Brain microvascular endothelial cell (primary cell): ENCODE measurements around the gene GUCA1C.

Experiments used
- DNase-seq: peaks from one replicate; pipeline ENCODE4 v3.0.0-alpha.2; 2020
- H3K27ac ChIP-seq: fragments of 250-450 bp; sonication (Bioruptor Pico); 2 replicates; pipeline ENCODE4 v1.5.1; 2020; ENCODE audit warnings: mild to moderate bottlenecking, moderate library complexity
- H3K27me3 ChIP-seq: fragments of 250-450 bp; sonication (Bioruptor Pico); replicated peaks from 2 replicates; pipeline ENCODE4 v1.5.1; 2020; ENCODE audit warnings: mild to moderate bottlenecking
- H3K36me3 ChIP-seq: fragments of 250-450 bp; sonication (Bioruptor Pico); replicated peaks from 2 replicates; pipeline ENCODE4 v1.5.1; 2020; ENCODE audit warnings: mild to moderate bottlenecking
- H3K4me3 ChIP-seq: 2 replicates; pipeline ENCODE4 v1.5.1; 2011; ENCODE audit warnings: low read depth, mild to moderate bottlenecking, control low read depth, low read length, moderate library complexity
- in situ Hi-C: cut with HindIII; loops from 2 replicates; pipeline ENCODE4 v1.10.0; 2017; ENCODE audit warnings: low sequenced_read_pairs, low pct_ligation_motif_present
- TF ChIP-seq, protein P1 (sequence below): IDR thresholded peaks from 2 replicates; pipeline ENCODE4 v1.5.1; 2011; ENCODE audit warnings: low read depth, mild to moderate bottlenecking, moderate library complexity, low read length, control low read depth, inconsistent platforms; ENCODE audit errors: missing control alignments

Gene GUCA1C

DNA sequence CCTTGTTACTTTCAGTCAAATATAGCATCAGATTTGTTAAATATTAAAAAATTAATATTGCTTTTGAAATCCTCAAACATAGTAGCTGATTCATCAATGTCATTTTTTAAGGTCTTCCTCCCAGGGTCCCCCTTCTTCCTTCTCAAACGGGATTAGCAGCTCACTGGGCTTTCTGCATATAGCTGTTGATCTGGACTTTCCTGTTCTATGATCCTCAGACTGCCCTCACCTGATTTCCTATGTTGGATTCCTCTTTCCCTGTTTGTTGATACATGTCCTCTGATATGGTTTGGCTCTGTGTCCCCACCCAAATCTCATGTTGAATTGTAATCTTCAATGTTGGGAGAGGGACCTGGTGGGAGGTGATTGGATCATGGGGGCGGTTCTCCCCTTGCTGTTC is 5.8 kb downstream of the GUCA1C start:
- H3K36me3 ChIP-seq = no peaks in the 10 kb centered on the region
- DNase-seq = no peak
- no peak overlapping the region for H3K27ac ChIP-seq
- H3K4me3 ChIP-seq = no peak overlapping the region
- TF ChIP-seq, protein P1, sequence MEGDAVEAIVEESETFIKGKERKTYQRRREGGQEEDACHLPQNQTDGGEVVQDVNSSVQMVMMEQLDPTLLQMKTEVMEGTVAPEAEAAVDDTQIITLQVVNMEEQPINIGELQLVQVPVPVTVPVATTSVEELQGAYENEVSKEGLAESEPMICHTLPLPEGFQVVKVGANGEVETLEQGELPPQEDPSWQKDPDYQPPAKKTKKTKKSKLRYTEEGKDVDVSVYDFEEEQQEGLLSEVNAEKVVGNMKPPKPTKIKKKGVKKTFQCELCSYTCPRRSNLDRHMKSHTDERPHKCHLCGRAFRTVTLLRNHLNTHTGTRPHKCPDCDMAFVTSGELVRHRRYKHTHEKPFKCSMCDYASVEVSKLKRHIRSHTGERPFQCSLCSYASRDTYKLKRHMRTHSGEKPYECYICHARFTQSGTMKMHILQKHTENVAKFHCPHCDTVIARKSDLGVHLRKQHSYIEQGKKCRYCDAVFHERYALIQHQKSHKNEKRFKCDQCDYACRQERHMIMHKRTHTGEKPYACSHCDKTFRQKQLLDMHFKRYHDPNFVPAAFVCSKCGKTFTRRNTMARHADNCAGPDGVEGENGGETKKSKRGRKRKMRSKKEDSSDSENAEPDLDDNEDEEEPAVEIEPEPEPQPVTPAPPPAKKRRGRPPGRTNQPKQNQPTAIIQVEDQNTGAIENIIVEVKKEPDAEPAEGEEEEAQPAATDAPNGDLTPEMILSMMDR = no peak
- H3K27me3 ChIP-seq = no peaks in the 10 kb centered on the region
- in situ Hi-C loops = no loop called here

DNA sequence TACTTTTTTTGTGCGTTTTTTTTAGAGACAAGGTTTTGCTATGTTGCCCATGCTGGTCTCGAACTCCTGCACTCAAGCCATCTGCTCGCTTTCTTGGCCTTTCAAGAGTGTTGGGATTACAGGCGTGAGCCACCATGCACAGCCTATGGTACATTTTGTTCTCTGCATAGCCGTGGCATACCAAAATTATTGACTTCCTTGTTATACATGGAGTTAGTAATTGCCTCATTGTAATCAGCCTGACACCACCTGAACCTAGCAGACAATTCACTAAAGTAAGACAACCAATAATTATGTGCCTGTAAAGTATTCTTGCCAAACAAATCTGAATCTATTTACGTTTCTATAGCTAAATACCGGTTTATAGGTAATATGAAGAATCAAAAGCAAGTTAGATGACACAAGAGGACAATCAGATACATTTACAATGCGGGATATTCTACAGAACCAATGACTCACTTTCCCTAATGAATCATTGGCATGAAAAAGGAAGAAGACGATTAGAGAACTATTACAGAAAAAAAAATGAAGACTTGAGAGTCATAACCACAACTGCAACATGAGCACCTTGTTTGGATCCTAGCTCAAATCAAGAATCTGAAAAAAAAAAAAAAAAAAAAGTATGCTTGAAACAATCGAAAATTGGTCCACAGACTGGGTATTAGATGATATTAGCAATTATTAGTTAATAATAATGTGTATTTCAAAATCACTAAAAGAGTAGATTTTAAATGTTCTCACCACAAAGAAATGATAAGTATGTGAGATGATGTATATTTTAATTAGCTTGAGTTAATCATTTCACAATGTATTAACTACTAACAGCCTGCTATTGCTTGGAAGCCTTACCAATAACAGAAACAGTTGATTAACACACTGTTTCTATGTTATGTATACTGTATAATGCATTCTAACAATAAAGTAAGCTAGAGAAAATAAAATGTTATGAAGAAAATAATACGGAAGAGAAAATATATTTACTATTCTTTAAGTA is 7.1 kb downstream of the GUCA1C start:
- DNase-seq = no peak
- Histone ChIP-seq H3K27ac (no peak overlapping the region), H3K36me3 (no peaks in the 10 kb centered on the region), H3K27me3 (no peaks in the 10 kb centered on the region), H3K4me3 (no peak overlapping the region)
- in situ Hi-C loops = no loop called here
- TF ChIP-seq, protein P1 = no peak

DNA sequence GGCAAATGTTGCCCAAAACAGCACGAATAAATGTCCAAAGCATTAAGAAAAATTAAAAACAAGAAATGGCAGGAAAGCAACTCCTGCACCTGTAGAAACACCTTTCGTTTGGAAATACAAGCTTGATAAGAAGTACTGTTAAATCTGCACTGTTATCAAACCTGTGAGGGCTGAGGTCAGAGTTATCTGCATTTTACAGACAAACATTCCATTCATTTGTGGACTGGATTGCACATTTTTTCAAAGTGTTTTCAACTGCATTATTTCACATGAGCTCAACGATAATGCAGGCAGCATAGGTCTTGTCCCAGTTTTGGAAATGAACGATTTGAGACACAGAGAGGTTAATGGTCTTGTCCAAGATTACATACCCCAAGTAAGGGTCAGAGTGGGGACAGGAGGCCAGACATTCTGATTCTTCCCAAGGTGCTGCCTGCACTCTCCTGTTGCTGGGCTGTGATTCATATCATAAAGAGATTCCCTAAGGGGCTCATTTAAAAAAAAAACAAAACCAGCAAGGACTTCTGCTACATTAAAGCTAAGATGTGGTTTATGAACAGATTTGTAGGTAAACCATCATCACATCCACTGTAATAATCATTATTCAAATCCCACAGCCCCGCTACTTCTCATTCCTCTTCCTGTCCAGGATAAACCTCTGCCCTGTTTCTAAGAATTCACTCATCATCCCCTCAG is 13.0 kb downstream of the GUCA1C start:
- H3K36me3 ChIP-seq = no peaks in the 10 kb centered on the region
- no peak overlapping the region for H3K4me3 ChIP-seq
- no peak for DNase-seq
- no peak overlapping the region for H3K27ac ChIP-seq
- H3K27me3 ChIP-seq = no peaks in the 10 kb centered on the region
- in situ Hi-C loops = no loop called here
- TF ChIP-seq, protein P1 = no peak

DNA sequence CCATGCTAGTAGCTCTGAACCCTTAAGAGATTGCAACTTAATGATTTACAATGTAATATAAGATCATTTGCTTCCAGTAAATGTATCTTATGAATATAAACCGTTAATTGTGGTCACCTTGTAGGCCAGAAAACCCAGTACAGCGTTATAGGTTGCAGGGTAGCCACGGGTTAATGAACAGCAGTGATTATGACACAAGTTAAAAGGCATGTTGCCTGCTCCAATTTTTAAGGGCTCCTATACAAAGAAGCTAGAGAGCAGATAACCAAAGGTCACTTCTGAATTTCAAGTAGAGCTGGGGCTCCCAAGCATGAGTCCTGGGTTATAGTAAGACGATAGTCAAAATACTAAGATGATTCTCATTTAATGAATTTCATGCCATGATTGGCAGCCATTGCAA is 13.5 kb downstream of the GUCA1C start:
- Histone ChIP-seq H3K36me3 (no peaks in the 10 kb centered on the region), H3K4me3 (no peak overlapping the region), H3K27me3 (no peaks in the 10 kb centered on the region), H3K27ac (no peak overlapping the region)
- DNase-seq = no peak
- TF ChIP-seq, protein P1 = no peak
- in situ Hi-C loops = no loop called here

DNA sequence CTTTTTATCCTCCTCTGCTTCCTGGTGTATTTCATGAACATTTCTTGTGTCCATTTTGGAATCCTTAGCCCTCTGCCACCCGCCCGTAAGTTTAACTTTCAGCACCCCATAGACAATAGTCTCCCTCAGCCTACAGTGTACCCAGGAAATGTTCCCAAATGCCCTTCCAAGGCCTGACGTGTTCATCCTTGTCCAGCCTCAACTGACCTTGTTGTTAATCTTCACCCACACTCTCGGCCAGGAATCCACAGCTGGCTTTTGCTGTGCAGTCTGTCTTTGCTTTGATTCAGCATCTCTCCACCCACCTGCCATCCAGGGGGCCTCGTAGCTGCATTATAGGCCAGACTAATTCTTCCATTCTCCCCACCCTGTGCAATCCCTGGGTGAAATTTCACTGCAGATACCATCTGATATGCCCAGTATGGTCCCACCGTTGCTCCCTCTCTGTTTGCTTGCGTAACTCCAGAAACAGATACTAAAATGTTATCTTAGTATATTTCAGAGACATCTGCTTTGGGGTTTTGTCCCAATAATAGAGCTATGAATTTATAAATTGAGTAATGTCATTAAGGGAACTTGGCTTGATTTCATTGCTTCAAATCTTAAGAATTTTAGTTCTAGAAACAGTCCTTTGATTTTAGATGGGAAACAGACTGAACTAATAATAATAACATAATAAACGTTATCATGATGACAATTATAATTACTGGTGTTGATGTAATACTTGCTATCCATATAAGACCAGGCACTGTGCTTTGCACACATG is 16.6 kb downstream of the GUCA1C start:
- no peak for DNase-seq
- H3K27me3 ChIP-seq = no peaks in the 10 kb centered on the region
- H3K27ac ChIP-seq = no peak overlapping the region
- in situ Hi-C loops = no loop called here
- H3K36me3 ChIP-seq = no peaks in the 10 kb centered on the region
- TF ChIP-seq, protein P1 = no peak
- no peak overlapping the region for H3K4me3 ChIP-seq
